ENCODE data around the gene CCDC3. TPM values are rescaled to one million over a fixed set of nuclear protein-coding genes. Genes with fewer than 3 reads are reported as not detected.
"Not testable (repeated sequence)": the region's sequence is repeated elsewhere in the genome, so short reads cannot be mapped to it uniquely, and the experiment has no call there.

CCDC3 gene
- under 1 TPM; 0.12 TPM for total RNA-seq

- CTCF ChIA-PET, result no interaction called here
- no peak for DNase-seq
These were observed at the start of gene CCDC3 for GRCh38 chr10:13001041-13001886. CCDC3 (minus strand) TSS chr10:13001713; CDS start chr10:13001570, 143 bp downstream.

GRCh38 chr10:13051126-13051694 lies 49.7 kb upstream of the CCDC3 start:
- ATAC-seq (no peak), DNase-seq (no peak)
- Mint-ChIP-seq H3K36me3 (no peaks in the 10 kb centered on the region), H3K9me3 (ENCODE audit: low read depth) (no peaks in the 10 kb centered on the region), H3K27ac (no peak overlapping the region), H3K4me3 (no peak overlapping the region), H3K27me3 (peaks cover 14% of the 10 kb centered on the region), H3K4me1 (peaks cover 4% of the 10 kb centered on the region)
- CTCF ChIA-PET, result no interaction called here

More at GRCh38 chr10:13001041-13001886, at the start of gene CCDC3:
- no peak within 1 kb of the TSS for H3K27ac Mint-ChIP-seq
- H3K36me3 Mint-ChIP-seq, result no peaks in the 10 kb centered on the region
- ATAC-seq, result peak; percentile 33
- H3K9me3 Mint-ChIP-seq (ENCODE audit: low read depth), result no peaks in the 10 kb centered on the region
- peak within 1 kb of the TSS; percentile 9 for H3K4me3 Mint-ChIP-seq
- H3K27me3 Mint-ChIP-seq, result peaks cover 57% of the 10 kb centered on the region
- H3K4me1 Mint-ChIP-seq, result no peaks in the 10 kb centered on the region

GRCh38 chr10:13049774-13050420 lies 48.4 kb upstream of the CCDC3 start:
- H3K4me1 Mint-ChIP-seq, result peaks cover 1% of the 10 kb centered on the region
- H3K36me3 Mint-ChIP-seq, result no peaks in the 10 kb centered on the region
- peaks cover 14% of the 10 kb centered on the region for H3K27me3 Mint-ChIP-seq
- H3K27ac Mint-ChIP-seq, result no peak overlapping the region
- DNase-seq (no peak), ATAC-seq (no peak)
- no peak overlapping the region for H3K4me3 Mint-ChIP-seq
- CTCF ChIA-PET, result no interaction called here
- H3K9me3 Mint-ChIP-seq (ENCODE audit: low read depth), result no peaks in the 10 kb centered on the region

- no peak for ATAC-seq
- H3K9me3 Mint-ChIP-seq (ENCODE audit: low read depth), result no peaks in the 10 kb centered on the region
- H3K27ac Mint-ChIP-seq, result no peak overlapping the region
- H3K4me1 Mint-ChIP-seq, result no peaks in the 10 kb centered on the region
- H3K27me3 Mint-ChIP-seq, result peaks cover 10% of the 10 kb centered on the region
- no peak for DNase-seq
- H3K4me3 Mint-ChIP-seq, result no peak overlapping the region
- CTCF ChIA-PET, result no interaction called here
- no peaks in the 10 kb centered on the region for H3K36me3 Mint-ChIP-seq
These were observed 47.2 kb upstream of the CCDC3 start for GRCh38 chr10:13048762-13049161.

GRCh38 chr10:13047529-13048206 lies 46.2 kb upstream of the CCDC3 start:
- Mint-ChIP-seq H3K27ac (no peak overlapping the region), H3K36me3 (no peaks in the 10 kb centered on the region), H3K4me3 (no peak overlapping the region), H3K9me3 (ENCODE audit: low read depth) (no peaks in the 10 kb centered on the region), H3K27me3 (peaks cover 10% of the 10 kb centered on the region), H3K4me1 (no peaks in the 10 kb centered on the region)
- CTCF ChIA-PET, result no interaction called here
- DNase-seq (no peak), ATAC-seq (no peak)

GRCh38 chr10:13046851-13047528 lies 45.5 kb upstream of the CCDC3 start:
- peaks cover 10% of the 10 kb centered on the region for H3K27me3 Mint-ChIP-seq
- no peaks in the 10 kb centered on the region for H3K36me3 Mint-ChIP-seq
- DNase-seq (no peak), ATAC-seq (no peak)
- CTCF ChIA-PET, result no interaction called here
- H3K9me3 Mint-ChIP-seq (ENCODE audit: low read depth), result no peaks in the 10 kb centered on the region
- H3K4me3 Mint-ChIP-seq, result no peak overlapping the region
- no peak overlapping the region for H3K27ac Mint-ChIP-seq
- H3K4me1 Mint-ChIP-seq, result no peaks in the 10 kb centered on the region

GRCh38 chr10:13043520-13043919 lies 42.0 kb upstream of the CCDC3 start:
- ATAC-seq (no peak), DNase-seq (no peak)
- H3K27ac Mint-ChIP-seq, result no peak overlapping the region
- H3K36me3 Mint-ChIP-seq, result no peaks in the 10 kb centered on the region
- H3K9me3 Mint-ChIP-seq (ENCODE audit: low read depth), result no peaks in the 10 kb centered on the region
- no peaks in the 10 kb centered on the region for H3K4me1 Mint-ChIP-seq
- CTCF ChIA-PET, result no interaction called here
- H3K27me3 Mint-ChIP-seq, result peaks cover 2% of the 10 kb centered on the region
- H3K4me3 Mint-ChIP-seq, result no peak overlapping the region

GRCh38 chr10:13039761-13040160 lies 38.2 kb upstream of the CCDC3 start:
- no peaks in the 10 kb centered on the region for H3K36me3 Mint-ChIP-seq
- no peak for ATAC-seq
- no peak overlapping the region for H3K27ac Mint-ChIP-seq

GRCh38 chr10:13038391-13038790 lies 36.9 kb upstream of the CCDC3 start:
- H3K27me3 Mint-ChIP-seq, result peaks cover 9% of the 10 kb centered on the region
- CTCF ChIA-PET, result no interaction called here
- no peaks in the 10 kb centered on the region for H3K4me1 Mint-ChIP-seq
- no peak overlapping the region for H3K4me3 Mint-ChIP-seq
- no peaks in the 10 kb centered on the region for H3K36me3 Mint-ChIP-seq
- ATAC-seq, result no peak
- H3K27ac Mint-ChIP-seq, result no peak overlapping the region
- DNase-seq, result no peak
- H3K9me3 Mint-ChIP-seq (ENCODE audit: low read depth), result no peaks in the 10 kb centered on the region

More at GRCh38 chr10:13039761-13040160, 38.2 kb upstream of the CCDC3 start:
- CTCF ChIA-PET, result no interaction called here
- DNase-seq, result no peak
- H3K27me3 Mint-ChIP-seq, result peaks cover 9% of the 10 kb centered on the region
- H3K4me3 Mint-ChIP-seq, result no peak overlapping the region
- H3K9me3 Mint-ChIP-seq (ENCODE audit: low read depth), result no peaks in the 10 kb centered on the region
- H3K4me1 Mint-ChIP-seq, result no peaks in the 10 kb centered on the region

GRCh38 chr10:13037832-13038231 lies 36.3 kb upstream of the CCDC3 start:
- no peaks in the 10 kb centered on the region for H3K9me3 Mint-ChIP-seq (ENCODE audit: low read depth)
- DNase-seq (no peak), ATAC-seq (no peak)
- H3K4me1 Mint-ChIP-seq, result no peaks in the 10 kb centered on the region
- H3K27me3 Mint-ChIP-seq, result peaks cover 9% of the 10 kb centered on the region
- no peaks in the 10 kb centered on the region for H3K36me3 Mint-ChIP-seq
- no peak overlapping the region for H3K4me3 Mint-ChIP-seq
- H3K27ac Mint-ChIP-seq, result no peak overlapping the region
- CTCF ChIA-PET, result no interaction called here

- Mint-ChIP-seq H3K27ac (no peak overlapping the region), H3K36me3 (no peaks in the 10 kb centered on the region), H3K9me3 (ENCODE audit: low read depth) (no peaks in the 10 kb centered on the region), H3K4me1 (no peaks in the 10 kb centered on the region), H3K4me3 (no peak overlapping the region), H3K27me3 (peaks cover 12% of the 10 kb centered on the region)
- DNase-seq, result no peak
- CTCF ChIA-PET, result no interaction called here
- ATAC-seq, result no peak
These were observed 35.3 kb upstream of the CCDC3 start for GRCh38 chr10:13036841-13037240.

GRCh38 chr10:13035731-13036130 lies 34.2 kb upstream of the CCDC3 start:
- H3K9me3 Mint-ChIP-seq (ENCODE audit: low read depth); H3K36me3 Mint-ChIP-seq; DNase-seq; H3K4me3 Mint-ChIP-seq; CTCF ChIA-PET; H3K4me1 Mint-ChIP-seq; ATAC-seq; H3K27ac Mint-ChIP-seq: not testable (repeated sequence)
- peaks cover 17% of the 10 kb centered on the region for H3K27me3 Mint-ChIP-seq

- Mint-ChIP-seq H3K27ac (no peak overlapping the region), H3K9me3 (ENCODE audit: low read depth) (peaks cover 13% of the 10 kb centered on the region), H3K36me3 (no peaks in the 10 kb centered on the region), H3K4me1 (no peaks in the 10 kb centered on the region), H3K27me3 (peaks cover 21% of the 10 kb centered on the region), H3K4me3 (no peak overlapping the region)
- CTCF ChIA-PET, result no interaction called here
- DNase-seq (no peak), ATAC-seq (no peak)
These were observed 25.4 kb upstream of the CCDC3 start for GRCh38 chr10:13026873-13027272.
